Right lobe of liver (tissue), 4 donors: ENCODE measurements around the gene SUCO.

ENCODE experiments used
- CTCF ChIP-seq, 4 donors: fragments of 200-600 bp in 3 of 4; fragments of 450-650 bp in 1 of 4; IDR thresholded peaks; one replicate each; pipeline versions ENCODE4 v1.5.1 to v1.8.0; 2016 to 2022; ENCODE audit warnings: antibody characterized with exemption in 4 of 4, mild to moderate bottlenecking in 2 of 4
- POLR2A ChIP-seq: fragments of 450-650 bp; IDR thresholded peaks from one replicate; pipeline ENCODE4 v1.6.1; 2017; ENCODE audit warnings: antibody characterized with exemption, mild to moderate bottlenecking
- donor health status: DM: no; HTN: no; CAD: no.
- donor health status: DM: no; HTN: no; CAD: no.
- donor health status: DM: no; HTN: yes; CAD: no.

GRCh38 chr1:172531412-172532182 is 1.4 kb upstream of the SUCO start:
- TF ChIP-seq CTCF (IDR thresholded peaks at IDR 0.05), result no peak
- no peak for TF ChIP-seq POLR2A
